ENCODE data around the gene ANXA10. TPM values are rescaled to one million over a fixed set of nuclear protein-coding genes. Genes with fewer than 3 reads are reported as not detected.

Gene ANXA10
- total RNA-seq, 3 donors from 2014 or later: 0.34 TPM; not detected in 2

- Histone ChIP-seq H3K4me1 (ENCODE audit: low read depth) (no peaks in the 10 kb centered on the region), H3K36me3 (ENCODE audit: low read depth) (no peaks in the 10 kb centered on the region), H3K9me3 (no peaks in the 10 kb centered on the region), H3K4me3 (no peak overlapping the region)
- intact Hi-C loops (cut with DNase I, micrococcal nuclease): no loop called here
- TF ChIP-seq, protein P1, sequence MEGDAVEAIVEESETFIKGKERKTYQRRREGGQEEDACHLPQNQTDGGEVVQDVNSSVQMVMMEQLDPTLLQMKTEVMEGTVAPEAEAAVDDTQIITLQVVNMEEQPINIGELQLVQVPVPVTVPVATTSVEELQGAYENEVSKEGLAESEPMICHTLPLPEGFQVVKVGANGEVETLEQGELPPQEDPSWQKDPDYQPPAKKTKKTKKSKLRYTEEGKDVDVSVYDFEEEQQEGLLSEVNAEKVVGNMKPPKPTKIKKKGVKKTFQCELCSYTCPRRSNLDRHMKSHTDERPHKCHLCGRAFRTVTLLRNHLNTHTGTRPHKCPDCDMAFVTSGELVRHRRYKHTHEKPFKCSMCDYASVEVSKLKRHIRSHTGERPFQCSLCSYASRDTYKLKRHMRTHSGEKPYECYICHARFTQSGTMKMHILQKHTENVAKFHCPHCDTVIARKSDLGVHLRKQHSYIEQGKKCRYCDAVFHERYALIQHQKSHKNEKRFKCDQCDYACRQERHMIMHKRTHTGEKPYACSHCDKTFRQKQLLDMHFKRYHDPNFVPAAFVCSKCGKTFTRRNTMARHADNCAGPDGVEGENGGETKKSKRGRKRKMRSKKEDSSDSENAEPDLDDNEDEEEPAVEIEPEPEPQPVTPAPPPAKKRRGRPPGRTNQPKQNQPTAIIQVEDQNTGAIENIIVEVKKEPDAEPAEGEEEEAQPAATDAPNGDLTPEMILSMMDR (IDR thresholded peaks at IDR 0.05): no peak
- DNase-seq: no peak
- ATAC-seq: no peak
Measured at GRCh38 chr4:168218645-168219044, 126.3 kb downstream of the ANXA10 start.

DNA sequence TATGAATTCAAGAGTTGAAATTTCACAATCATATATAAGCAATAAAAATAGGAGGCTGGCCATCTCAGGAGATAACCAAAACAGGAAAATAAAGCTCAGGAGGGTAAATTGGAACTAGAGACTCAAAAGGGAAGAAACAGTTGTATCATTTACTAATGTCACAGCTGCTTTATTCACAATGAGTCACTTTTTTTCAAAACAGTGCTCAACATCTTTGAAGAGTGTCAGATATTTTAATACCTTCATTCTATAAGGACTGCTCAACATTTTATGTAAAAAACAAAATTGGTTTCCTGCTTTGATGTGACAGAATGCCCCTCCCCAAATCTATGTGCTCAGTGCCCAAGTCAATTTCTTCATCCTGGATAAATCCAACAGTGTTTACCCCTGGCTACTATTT is 128.6 kb downstream of the ANXA10 start:
- Histone ChIP-seq H3K36me3 (ENCODE audit: low read depth) (peaks cover 3% of the 10 kb centered on the region), H3K4me3 (no peak overlapping the region), H3K9me3 (no peaks in the 10 kb centered on the region), H3K4me1 (ENCODE audit: low read depth) (no peaks in the 10 kb centered on the region)
- no peak for ATAC-seq
- no peak for DNase-seq
- intact Hi-C loops (cut with DNase I, micrococcal nuclease): no loop called here
- TF ChIP-seq, protein P1 (IDR thresholded peaks at IDR 0.05): no peak

DNA sequence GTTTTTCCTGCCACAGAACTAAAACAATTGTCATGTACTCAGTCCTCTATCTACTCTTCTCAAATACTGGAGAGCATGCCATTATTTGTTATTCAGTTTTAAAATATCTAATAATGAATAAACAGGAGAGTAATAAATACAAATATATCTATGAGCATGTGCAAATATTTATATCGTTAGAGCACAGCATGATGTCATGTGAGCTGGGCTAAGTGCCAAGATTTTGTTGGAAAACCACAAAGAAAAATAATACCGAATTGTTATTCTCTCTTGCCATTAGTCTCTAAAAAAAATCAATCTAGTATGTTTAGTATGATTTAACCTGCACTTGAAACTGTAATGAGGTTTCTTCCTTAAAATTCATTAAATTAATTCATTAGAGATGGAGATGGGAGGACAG is 129.0 kb downstream of the ANXA10 start:
- intact Hi-C loops (cut with DNase I, micrococcal nuclease): no loop called here
- Histone ChIP-seq H3K9me3 (no peaks in the 10 kb centered on the region), H3K4me1 (ENCODE audit: low read depth) (no peaks in the 10 kb centered on the region), H3K36me3 (ENCODE audit: low read depth) (peaks cover 3% of the 10 kb centered on the region), H3K4me3 (no peak overlapping the region)
- TF ChIP-seq, protein P1 (IDR thresholded peaks at IDR 0.05): no peak
- DNase-seq: no peak
- ATAC-seq: no peak

Other genes starting within 250 kb of the ANXA10 start
- 100 to 1,000 TPM in 1 of 3 donors, 10 to 100 TPM in 2; 45.6 to 118 (median 50.4) TPM for gene DDX60, start 226.2 kb downstream of the ANXA10 start, total RNA-seq